Upper lobe of right lung (tissue), 1 donor: Measurements from ENCODE around the gene HBQ1. TPM values are rescaled to one million over a fixed set of nuclear protein-coding genes. Genes with fewer than 3 reads are reported as not detected.

Experiments used
- ATAC-seq: fragments of 200-7000 bp; cut with Tn5 transposase; one replicate; pipeline ENCODE4 v1.9.1; 2020; ENCODE audit warnings: mild to moderate bottlenecking, moderate library complexity
- DNase-seq: peaks from one replicate; pipeline ENCODE4 v3.0.0-alpha.2; 2020
- H3K27ac ChIP-seq: fragments of 200-600 bp; one replicate; pipeline ENCODE4 v1.8.0; 2022
- H3K27me3 ChIP-seq: fragments of 200-600 bp; one replicate; pipeline ENCODE4 v1.8.0; 2022; ENCODE audit warnings: mild to moderate bottlenecking
- H3K36me3 ChIP-seq: fragments of 200-600 bp; one replicate; pipeline ENCODE4 v1.8.0; 2022
- H3K4me1 ChIP-seq: fragments of 200-600 bp; one replicate; pipeline ENCODE4 v1.8.0; 2022
- H3K4me3 ChIP-seq: fragments of 200-600 bp; one replicate; pipeline ENCODE4 v1.8.0; 2022; ENCODE audit warnings: mild to moderate bottlenecking
- H3K9me3 ChIP-seq: fragments of 200-600 bp; one replicate; pipeline ENCODE4 v1.8.0; 2022
- CTCF ChIP-seq: fragments of 200-600 bp; IDR thresholded peaks from one replicate; pipeline ENCODE4 v1.8.0; 2022; ENCODE audit warnings: antibody characterized with exemption
- intact Hi-C: fragments of 100-400 bp; cut with DNase I; formaldehyde crosslinking; loops from one replicate; pipeline ENCODE4 v1.11.0; 2022
- total RNA-seq: library from RNA; stranded (reverse); fragmentation: NEBNext Ultra II Directional; extraction: Animal tissue kit (Norgen Biotek cat#: 25700); gene quantifications from one replicate; pipeline ENCODE4 v1.2.1, GENCODE V29; 2021
- donor health status: DM: no; HTN: yes; CAD: no; lungs with severe emphysema.

HBQ1 gene
- total RNA-seq, 1 donor from 2014 or later = not detected

GRCh38 chr16:177394-177822, 2.9 kb upstream of the HBQ1 start:
- DNase-seq (no peak), ATAC-seq (no peak)
- intact Hi-C loops = no loop called here
- no peaks in the 10 kb centered on the region for H3K36me3 ChIP-seq
- H3K9me3 ChIP-seq = no peaks in the 10 kb centered on the region
- TF ChIP-seq CTCF = no peak
- H3K27me3 ChIP-seq = peaks cover 57% of the 10 kb centered on the region
- H3K27ac ChIP-seq = no peak overlapping the region
- H3K4me1 ChIP-seq = peaks cover 18% of the 10 kb centered on the region
- no peak overlapping the region for H3K4me3 ChIP-seq

GRCh38 chr16:177981-178667, 2.1 kb upstream of the HBQ1 start:
- H3K27me3 ChIP-seq = peaks cover 57% of the 10 kb centered on the region
- TF ChIP-seq CTCF = no peak
- no peaks in the 10 kb centered on the region for H3K36me3 ChIP-seq
- intact Hi-C loops = no loop called here
- DNase-seq = no peak
- H3K4me1 ChIP-seq = peaks cover 18% of the 10 kb centered on the region
- no peak for ATAC-seq
- no peak overlapping the region for H3K4me3 ChIP-seq
- no peaks in the 10 kb centered on the region for H3K9me3 ChIP-seq
- H3K27ac ChIP-seq = no peak overlapping the region

GRCh38 chr16:178668-179015, 1.6 kb upstream of the HBQ1 start:
- no peaks in the 10 kb centered on the region for H3K9me3 ChIP-seq
- no peak for TF ChIP-seq CTCF
- ATAC-seq (no peak), DNase-seq (no peak)
- intact Hi-C loops = no loop called here
- H3K36me3 ChIP-seq = no peaks in the 10 kb centered on the region
- H3K4me1 ChIP-seq = peaks cover 18% of the 10 kb centered on the region
- peaks cover 57% of the 10 kb centered on the region for H3K27me3 ChIP-seq
- no peak overlapping the region for H3K27ac ChIP-seq
- H3K4me3 ChIP-seq = no peak overlapping the region

GRCh38 chr16:179211-180092, 807 bp upstream of the HBQ1 start:
- intact Hi-C loops = no loop called here
- TF ChIP-seq CTCF = no peak
- ATAC-seq = no peak

GRCh38 chr16:180681-181564, 664 bp downstream of the HBQ1 start:
- no peak for TF ChIP-seq CTCF
- Histone ChIP-seq H3K36me3 (no peaks in the 10 kb centered on the region), H3K27ac (no peak overlapping the region), H3K9me3 (no peaks in the 10 kb centered on the region), H3K4me3 (peak overlapping the region; percentile 35), H3K27me3 (peaks cover 41% of the 10 kb centered on the region), H3K4me1 (peaks cover 18% of the 10 kb centered on the region)
- DNase-seq (peak; percentile 89), ATAC-seq (peak; percentile 93)
- intact Hi-C loops = no loop called here

More at GRCh38 chr16:179211-180092, 807 bp upstream of the HBQ1 start:
- Histone ChIP-seq H3K4me1 (peaks cover 18% of the 10 kb centered on the region), H3K4me3 (no peak overlapping the region), H3K27me3 (peaks cover 56% of the 10 kb centered on the region), H3K27ac (no peak overlapping the region), H3K9me3 (no peaks in the 10 kb centered on the region), H3K36me3 (no peaks in the 10 kb centered on the region)
- DNase-seq = no peak
